GM21367 (cell line): ENCODE results near the gene TCF7L1.
A peak's percentile ranks its signal among the peaks of the same experiment; 100 is the strongest.
"Not testable (repeated sequence)": the region's sequence is repeated elsewhere in the genome, so short reads cannot be mapped to it uniquely, and the experiment has no call there.

Source experiments
- ATAC-seq: cut with Tn5 transposase; IDR thresholded peaks from one replicate; pipeline ENCODE4 v1.9.1; 2021; ENCODE audit not compliant: unreplicated experiment

TCF7L1 gene

DNA sequence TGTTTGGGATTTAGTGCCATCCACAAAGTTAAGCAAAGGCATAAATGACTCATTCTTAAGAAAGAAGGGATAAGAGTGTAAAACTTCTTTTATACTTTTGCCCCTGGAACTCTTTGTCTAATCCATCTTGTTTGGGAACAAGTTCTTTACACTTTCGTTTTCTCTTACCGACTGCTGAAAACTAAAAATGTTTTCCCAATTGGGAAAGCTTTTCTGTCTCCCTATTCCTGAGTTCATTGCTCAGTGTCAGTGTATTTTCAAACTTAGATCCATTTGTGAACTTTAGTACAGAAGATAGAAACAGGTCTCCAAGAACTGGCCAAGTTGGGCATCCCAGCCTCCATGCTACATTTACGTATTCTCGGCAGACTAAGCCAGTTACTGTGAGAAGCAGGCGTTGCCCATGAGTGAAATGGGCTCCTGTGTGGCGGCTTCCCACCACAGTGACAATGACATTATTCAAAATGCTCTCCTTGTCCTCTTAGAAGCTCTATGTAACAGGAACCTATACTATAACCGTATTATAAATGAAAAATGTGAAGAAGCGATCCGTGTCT lies 142.9 kb downstream of the TCF7L1 start:
- ATAC-seq, result no peak

- no peak for ATAC-seq
Measured at GRCh38 chr2:85276571-85277118, 143.5 kb downstream of the TCF7L1 start.

DNA sequence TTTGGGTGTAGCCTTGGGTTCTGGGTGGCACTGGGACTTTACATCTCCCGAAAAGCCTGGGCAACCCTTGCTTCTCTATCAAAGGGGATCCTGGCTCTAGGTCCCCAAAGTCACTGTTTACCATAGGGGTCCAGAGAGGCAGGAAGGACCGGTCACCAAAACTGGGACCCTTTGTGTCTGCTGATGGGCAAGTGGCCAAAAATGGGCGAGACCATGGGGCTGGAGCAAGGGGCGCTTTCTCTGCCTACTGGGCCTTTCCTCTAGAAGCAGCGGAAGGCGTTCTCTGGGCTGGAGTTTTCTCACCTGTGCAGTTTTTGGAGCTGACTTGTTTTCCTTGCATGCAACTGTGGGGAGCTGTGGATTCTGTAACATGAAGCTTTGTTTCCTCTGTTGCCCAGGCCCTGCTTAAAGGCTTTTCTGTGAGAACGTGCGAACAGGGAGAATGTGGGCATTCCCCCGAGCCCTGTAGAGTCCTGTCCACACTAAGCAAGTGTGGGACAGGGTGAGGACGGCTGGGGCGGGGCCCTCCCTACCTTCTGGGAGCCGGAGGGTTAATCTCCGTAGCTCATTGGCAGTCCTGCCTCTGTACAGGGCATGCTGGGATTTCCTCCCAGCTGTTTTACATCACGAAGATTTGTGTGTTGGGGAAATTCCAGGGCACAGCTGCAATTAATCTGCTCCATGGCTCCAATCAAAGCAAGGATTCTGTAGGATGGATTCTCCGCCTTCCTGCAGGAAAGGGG lies 144.4 kb downstream of the TCF7L1 start:
- ATAC-seq, result no peak

GRCh38 chr2:85278361-85278760 lies 145.2 kb downstream of the TCF7L1 start:
- ATAC-seq, result no peak

DNA sequence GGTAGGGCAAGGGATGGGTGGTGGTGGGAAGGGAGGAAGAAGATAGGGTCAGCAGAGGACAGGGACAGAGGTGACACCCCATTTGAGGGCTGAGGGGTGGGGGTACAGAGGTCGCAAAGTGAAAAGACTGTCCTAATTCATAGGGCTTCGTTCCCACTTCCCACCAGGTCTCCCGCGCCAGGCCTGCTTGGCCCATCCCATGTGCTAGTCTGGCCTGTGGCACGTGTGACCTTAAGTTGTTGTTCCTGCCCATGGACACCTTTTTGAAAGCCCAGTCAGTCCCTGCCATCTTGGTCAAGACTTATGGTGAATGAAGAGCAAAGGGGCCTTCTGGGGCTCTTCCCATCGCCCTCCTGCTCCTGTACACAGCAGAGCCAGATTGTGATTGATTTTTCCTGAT lies 148.4 kb downstream of the TCF7L1 start:
- ATAC-seq, result no peak

DNA sequence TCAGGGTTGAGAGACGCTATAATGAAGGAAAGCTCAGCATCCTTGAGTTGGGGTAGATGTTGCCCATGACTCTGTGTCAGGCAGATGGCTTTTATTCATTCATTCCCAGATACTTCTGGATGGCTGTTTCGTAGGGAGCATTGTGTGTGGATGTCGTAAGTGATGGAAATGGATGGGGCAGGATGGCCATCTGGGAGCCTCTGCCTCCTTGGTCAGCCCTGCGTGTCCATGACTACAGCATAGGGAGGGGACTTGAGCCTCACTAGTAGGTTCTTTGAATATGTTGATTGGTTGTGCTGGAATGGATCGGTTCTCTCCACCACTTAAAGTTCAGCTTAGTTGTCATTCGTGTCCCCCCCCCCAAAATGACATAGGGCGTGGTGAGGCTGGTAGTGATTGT lies 149.7 kb downstream of the TCF7L1 start:
- ATAC-seq, result no peak

GRCh38 chr2:85283641-85284040 lies 150.4 kb downstream of the TCF7L1 start:
- no peak for ATAC-seq

GRCh38 chr2:85286918-85287317 lies 153.7 kb downstream of the TCF7L1 start:
- no peak for ATAC-seq

DNA sequence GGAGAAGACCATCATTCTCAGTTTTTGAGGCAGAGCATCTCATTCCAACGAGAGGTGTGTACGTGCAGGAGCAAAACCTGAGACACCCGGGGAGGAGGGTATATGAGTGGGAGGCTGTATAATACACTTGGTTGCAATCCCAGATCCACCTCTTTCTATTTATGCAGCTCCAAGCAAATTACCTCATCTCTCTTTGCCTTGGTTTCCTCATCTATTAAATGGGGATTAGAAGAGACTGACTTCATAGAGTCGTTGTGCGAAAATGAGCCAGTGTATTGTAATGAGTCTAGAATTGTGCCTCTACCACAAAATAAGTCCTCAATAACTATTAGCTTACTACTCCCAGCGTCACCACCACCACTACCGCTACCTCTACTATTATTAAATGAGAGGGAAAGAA lies 154.5 kb downstream of the TCF7L1 start:
- ATAC-seq, result no peak

- no peak for ATAC-seq
Measured at GRCh38 chr2:85288244-85288725, 155.1 kb downstream of the TCF7L1 start.

- ATAC-seq, result no peak
Measured at GRCh38 chr2:85291425-85292023, 158.3 kb downstream of the TCF7L1 start.

GRCh38 chr2:85302121-85302520 lies 168.9 kb downstream of the TCF7L1 start:
- ATAC-seq, result no peak

GRCh38 chr2:85303780-85304531 lies 170.8 kb downstream of the TCF7L1 start:
- ATAC-seq, result no peak

DNA sequence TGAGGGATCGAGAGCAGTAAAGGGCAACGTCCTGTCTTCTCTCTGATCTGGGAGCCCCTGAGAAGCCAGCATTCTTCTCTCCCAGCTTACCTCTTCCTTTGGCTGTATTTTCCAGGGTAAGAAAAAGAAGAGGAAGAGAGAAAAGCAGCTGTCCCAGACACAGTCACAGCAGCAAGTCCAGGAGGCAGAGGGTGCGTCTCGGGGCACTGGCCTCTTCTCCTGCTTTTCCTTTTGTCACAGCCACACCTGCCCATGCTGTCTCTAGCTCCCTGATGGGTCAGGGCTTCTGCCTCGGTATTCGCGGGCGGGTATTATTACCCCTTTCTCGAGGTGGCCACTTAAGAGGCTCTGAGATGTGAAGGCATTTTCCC lies 174.3 kb downstream of the TCF7L1 start:
- ATAC-seq, result no peak

DNA sequence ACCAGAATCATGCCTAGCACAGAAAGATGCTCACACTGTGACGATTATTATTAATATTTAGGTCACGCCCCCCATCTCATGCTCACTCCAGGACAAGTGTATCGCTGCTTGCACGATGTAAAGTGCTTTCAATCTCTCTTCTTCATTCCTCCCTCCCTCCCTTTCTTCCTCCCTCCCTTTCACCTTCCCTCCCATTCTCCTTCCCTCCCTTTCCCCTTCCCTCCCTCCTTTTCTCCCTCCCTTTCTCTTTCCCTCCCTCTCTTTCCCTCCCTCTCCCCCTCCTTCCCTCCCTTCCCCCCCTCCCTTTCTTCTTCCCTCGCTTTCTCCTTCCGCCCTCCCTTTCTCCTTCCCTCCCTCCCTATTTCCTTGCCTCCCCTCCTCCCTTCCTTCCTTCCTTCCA lies 175.0 kb downstream of the TCF7L1 start:
- no peak for ATAC-seq

DNA sequence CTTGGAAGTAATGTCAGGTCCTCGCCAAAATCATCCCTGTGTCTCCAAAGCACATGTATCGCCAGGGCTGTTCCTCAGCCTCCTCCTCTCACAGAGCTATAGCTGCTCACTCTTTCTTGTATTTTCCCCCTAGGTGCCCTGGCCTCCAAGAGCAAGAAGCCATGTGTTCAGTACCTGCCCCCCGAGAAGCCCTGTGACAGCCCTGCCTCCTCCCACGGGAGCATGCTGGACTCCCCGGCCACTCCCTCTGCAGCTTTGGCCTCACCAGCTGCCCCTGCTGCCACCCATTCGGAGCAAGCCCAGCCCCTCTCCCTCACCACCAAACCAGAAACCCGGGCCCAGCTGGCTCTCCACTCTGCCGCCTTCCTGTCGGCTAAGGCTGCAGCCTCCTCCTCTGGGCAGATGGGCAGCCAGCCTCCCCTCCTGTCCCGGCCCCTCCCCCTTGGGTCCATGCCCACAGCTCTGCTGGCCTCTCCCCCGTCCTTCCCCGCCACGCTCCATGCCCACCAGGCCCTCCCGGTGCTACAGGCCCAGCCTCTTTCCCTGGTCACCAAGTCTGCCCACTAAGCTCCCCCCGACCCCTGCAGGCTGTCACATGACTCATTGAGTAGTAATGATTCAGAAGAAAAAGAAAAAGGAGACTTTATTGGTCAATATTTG lies 175.8 kb downstream of the TCF7L1 start:
- ATAC-seq, result no peak

DNA sequence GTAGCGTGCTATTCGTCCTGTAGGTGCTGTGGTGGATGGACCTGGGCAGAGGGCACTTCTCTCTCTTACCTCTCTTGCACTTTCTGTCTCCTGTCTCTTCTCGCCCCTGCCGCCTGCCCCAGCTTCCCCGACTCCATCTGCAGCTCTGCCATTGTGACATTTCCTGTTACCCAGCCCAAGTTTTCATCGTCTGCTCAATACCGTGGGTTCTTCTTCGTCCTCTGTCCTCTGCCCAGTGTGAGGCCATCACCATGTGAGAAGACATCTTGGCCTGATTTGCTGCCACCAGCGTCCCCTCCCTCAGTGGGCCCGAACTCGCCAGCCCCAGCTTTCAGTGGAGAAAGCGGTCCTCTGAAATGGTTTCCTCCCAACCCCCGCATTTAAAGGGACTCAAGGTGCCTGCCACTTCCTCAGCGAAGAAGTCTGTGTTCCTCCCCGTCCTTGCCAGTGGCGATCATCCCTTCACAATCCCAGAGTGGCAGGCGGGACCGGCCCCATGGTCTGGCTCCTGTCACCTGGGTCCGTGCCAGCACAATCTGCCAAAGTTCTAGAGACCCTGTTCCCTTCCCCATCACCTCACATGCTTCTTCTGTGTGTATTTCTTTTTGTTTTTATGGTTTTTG lies 176.6 kb downstream of the TCF7L1 start:
- no peak for ATAC-seq

GRCh38 chr2:85310330-85310729 lies 177.1 kb downstream of the TCF7L1 start:
- ATAC-seq, result peak; percentile 60

- no peak for ATAC-seq
Measured at GRCh38 chr2:85312404-85312803, 179.2 kb downstream of the TCF7L1 start.

DNA sequence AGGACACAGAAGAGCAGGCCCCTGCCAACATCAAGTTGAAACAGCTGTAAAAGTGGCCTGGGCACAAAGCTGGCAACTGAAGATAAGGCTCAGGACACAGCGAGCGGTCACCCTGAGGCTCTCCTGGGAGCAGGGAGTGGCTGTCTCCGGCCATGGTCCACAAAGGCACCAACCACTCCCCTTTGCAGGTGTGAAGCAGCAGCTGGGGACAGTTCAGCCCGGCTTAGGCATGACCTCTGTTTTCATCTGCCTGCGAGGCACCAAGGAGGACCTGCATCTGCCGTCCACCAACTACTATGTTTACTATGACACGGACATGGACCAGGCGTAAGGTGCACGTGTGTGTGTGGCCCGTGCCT lies 181.7 kb downstream of the TCF7L1 start:
- no peak for ATAC-seq

- not testable (repeated sequence) for ATAC-seq
Measured at GRCh38 chr2:85315921-85316320, 182.7 kb downstream of the TCF7L1 start.
